GM08714 (cell line): Measurements from ENCODE around the gene PLCXD3.

Source experiments
- H3K4me3 ChIP-seq: fragments of 200-500 bp; sonication (Bioruptor generic); 2 replicates; pipeline ENCODE4 v1.5.1; 2014; ENCODE audit warnings: mild to moderate bottlenecking, low read length, inconsistent platforms
- ZNF274 ChIP-seq: IDR thresholded peaks from 2 replicates; pipeline ENCODE4 v1.6.1; 2012; ENCODE audit warnings: mild to moderate bottlenecking, low read depth, low read length

PLCXD3 gene, protein sequence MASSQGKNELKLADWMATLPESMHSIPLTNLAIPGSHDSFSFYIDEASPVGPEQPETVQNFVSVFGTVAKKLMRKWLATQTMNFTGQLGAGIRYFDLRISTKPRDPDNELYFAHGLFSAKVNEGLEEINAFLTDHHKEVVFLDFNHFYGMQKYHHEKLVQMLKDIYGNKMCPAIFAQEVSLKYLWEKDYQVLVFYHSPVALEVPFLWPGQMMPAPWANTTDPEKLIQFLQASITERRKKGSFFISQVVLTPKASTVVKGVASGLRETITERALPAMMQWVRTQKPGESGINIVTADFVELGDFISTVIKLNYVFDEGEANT

DNA sequence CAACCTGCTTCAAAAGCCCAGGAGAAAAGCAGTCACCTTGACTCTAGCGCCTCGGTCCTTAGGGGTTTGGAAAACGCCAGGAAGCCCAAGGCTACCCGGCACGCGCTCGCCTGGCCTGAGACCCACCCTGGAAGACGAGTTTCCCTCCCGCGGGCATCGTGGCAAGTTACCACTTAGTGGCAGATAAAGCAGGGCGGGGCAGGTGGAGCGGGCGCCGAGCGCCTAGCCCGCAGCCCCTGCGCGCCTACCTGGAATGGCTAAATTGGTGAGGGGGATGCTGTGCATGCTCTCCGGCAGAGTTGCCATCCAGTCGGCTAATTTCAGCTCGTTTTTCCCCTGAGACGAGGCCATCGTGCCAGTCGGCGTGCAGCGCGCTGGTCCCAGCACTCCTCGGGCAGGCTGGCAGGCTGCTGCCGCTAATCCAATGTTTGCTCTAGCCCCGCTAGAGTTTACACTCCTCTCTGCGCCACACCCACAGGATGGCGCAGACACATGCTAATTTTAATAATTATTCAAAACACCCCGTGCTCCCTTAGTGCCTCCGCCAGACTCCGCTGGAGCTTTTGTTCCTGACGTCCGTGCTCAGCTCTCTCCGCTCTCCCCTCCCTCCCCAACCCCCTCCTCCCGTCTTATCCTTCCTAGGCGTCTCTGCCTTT, at the start of gene PLCXD3:
PLCXD3 (minus strand) TSS at position 426 of the 656 bp plus-strand sequence; CDS start at position 351, 75 bp downstream.
- H3K4me3 ChIP-seq = no peak within 1 kb of the TSS
- no peak for TF ChIP-seq ZNF274

DNA sequence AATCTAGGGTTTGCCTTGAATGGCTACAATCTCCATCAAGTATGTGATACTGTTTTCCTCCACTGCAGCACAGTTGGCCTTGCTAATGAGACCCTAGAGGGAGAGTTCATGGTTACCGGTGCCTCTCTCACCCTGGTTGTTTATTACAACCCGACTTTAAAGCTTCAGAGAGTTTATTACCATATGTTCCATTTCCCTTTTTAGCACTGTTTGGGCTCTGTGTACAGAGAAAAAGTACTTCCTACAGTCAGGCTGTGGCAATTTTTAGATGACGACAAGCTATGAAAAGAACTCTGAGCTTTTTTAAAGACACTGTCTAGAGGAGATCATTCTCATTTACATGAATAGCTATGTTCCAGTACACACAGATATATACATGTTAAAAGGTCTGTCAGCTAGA, 48.8 kb upstream of the PLCXD3 start:
- H3K4me3 ChIP-seq = no peak overlapping the region
- TF ChIP-seq ZNF274 = no peak

- no peak for TF ChIP-seq ZNF274
- H3K4me3 ChIP-seq = no peak overlapping the region
Observed at GRCh38 chr5:41558295-41558694, 47.9 kb upstream of the PLCXD3 start.

GRCh38 chr5:41547991-41548390, 37.6 kb upstream of the PLCXD3 start:
- no peak for TF ChIP-seq ZNF274
- H3K4me3 ChIP-seq = no peak overlapping the region

DNA sequence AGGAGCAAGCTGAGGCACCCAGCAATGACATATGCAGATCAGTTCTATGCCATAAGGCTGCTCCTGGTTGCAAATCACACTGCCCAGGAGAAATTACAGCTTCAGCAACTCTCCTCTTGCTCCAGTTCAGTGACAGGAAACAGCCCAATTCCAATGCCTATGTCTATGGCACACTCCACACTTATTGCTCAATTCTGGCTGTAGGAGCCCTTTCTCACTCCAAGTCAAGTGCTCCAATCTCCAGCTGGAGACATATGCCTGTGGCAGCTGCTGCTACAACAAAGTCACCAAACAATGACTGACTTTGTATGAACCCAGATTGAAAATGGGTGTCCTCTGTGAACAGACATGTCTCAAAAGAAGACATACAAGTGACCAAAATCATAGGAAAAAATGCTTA, 31.8 kb upstream of the PLCXD3 start:
- H3K4me3 ChIP-seq = no peak overlapping the region
- no peak for TF ChIP-seq ZNF274

DNA sequence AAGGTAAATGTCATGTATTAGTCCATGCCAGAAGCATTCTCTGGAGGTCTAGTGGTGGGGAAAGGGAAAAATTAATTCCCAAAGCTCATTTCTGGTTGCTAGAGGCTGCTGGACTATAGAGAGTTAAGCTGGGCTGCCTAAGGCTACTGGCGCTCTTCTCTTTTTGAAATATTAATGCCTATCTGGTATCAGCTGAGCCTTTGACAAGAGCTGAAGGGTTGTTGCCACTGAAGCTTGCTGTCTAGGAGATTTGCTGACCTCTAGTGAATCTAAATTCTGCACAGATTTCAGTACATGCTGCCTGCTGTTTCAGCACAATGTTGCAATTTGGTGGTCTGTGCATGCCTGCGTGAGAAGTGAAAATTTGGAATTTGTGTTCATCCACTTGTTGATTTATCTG, 29.1 kb upstream of the PLCXD3 start:
- no peak for TF ChIP-seq ZNF274

GRCh38 chr5:41537581-41537980, 27.2 kb upstream of the PLCXD3 start:
- TF ChIP-seq ZNF274 = no peak
- no peak overlapping the region for H3K4me3 ChIP-seq

More for the DNA sequence above, 29.1 kb upstream of the PLCXD3 start:
- H3K4me3 ChIP-seq = no peak overlapping the region

DNA sequence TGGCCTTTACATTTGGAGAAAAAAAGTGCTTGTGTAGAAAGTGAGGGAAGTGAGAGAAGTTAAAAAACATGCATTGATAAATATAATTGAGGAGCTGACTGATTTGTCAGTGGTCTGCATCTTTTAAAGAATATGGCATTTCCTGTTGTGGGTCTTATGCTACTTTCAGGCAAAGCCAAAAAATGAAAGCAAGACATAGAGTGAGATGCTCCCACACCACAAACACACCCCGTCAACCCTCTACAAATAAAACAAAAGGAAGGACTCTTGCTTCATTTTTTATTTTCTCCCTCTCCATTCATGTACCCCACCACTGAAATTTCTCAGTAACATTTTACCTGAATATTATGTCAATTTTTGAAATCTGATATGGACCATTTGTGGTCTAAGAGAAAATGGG, 22.1 kb upstream of the PLCXD3 start:
- no peak for TF ChIP-seq ZNF274

GRCh38 chr5:41527201-41527779, 16.9 kb upstream of the PLCXD3 start:
- H3K4me3 ChIP-seq = no peak overlapping the region
- TF ChIP-seq ZNF274 = no peak

More for the DNA sequence above, 22.1 kb upstream of the PLCXD3 start:
- H3K4me3 ChIP-seq = no peak overlapping the region

DNA sequence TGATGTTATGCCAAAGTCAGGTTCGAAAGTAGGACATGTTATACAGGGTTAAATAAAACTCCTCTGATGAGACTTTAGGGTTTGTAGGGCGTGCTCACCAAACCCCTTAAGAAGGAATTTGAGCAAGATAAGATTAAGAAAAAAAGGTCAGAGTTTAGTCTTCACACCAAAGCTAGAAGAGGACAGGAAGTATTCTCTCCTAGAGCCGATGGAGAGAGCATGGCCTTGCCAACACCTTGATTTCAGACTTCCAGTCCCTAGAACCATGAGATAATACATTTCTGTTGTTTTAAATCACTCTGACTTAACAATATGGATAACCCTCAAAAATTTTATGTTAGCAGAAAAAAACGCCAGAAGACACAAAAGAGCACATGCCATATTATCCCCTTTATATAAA, 16.3 kb upstream of the PLCXD3 start:
- no peak for TF ChIP-seq ZNF274
- H3K4me3 ChIP-seq = no peak overlapping the region

DNA sequence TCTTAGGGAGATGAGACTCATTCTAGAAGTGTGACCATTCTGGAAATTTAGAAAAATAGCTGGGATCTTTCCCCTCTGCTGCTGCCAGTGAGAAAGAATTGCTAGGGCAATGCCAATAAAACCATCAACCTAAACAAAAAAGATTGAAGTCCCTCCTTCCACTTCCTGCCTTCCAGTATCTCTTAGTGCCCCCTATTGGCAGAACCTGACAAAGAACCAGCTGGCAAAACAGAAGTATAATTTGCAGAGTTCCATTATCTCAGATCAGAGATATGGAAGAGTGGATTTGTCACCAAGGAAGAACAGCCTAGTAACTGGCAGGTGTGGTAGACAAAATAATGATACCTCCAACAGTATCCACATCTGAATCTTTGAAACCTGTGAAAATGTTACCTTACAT, 13.8 kb upstream of the PLCXD3 start:
- no peak overlapping the region for H3K4me3 ChIP-seq
- no peak for TF ChIP-seq ZNF274

- H3K4me3 ChIP-seq = no peak overlapping the region
- no peak for TF ChIP-seq ZNF274
Observed at GRCh38 chr5:41522193-41522786, 11.9 kb upstream of the PLCXD3 start.

- no peak for TF ChIP-seq ZNF274
- H3K4me3 ChIP-seq = no peak overlapping the region
Observed at GRCh38 chr5:41519801-41520200, 9.4 kb upstream of the PLCXD3 start.

DNA sequence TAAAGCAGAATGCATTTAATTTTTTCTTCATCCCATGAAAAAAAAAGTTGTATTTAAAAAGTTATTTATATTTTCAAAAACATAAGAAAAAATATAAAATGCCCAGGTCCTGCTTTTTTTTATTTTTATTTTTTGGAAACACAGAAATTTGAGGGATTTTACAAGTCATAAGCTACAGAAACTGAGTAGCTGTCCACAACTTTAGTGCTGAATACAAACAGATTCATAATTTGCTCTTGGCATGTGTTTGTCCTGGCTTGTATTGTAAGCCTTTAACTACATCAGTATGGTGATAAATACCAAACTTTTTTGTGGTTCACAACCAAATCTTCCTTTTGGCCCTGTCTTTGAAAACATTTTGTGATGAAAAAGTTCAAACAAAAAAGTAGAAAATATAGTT, 7.5 kb upstream of the PLCXD3 start:
- H3K4me3 ChIP-seq = no peak overlapping the region

DNA sequence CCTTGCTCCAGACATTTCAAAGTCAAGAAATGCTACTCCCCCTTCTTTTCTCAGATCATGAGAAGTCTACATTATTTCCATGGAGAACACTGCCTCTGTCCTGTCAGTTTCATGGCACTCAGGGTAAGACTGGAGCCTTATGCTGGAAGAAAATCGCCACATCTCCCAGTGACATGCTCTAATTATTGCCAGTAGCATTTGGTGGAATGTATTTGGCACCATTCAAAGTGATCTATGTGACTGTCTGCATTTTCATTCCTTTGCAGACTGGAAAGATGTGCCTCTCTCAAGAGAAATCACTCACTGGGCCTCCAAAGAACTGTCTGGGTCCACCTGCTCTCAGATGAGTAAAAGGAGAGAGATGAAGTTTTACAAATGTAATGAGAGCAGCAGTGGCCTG, 840 bp upstream of the PLCXD3 start:
- no peak overlapping the region for H3K4me3 ChIP-seq

More for the DNA sequence above, 7.5 kb upstream of the PLCXD3 start:
- TF ChIP-seq ZNF274 = no peak

More for the DNA sequence above, 840 bp upstream of the PLCXD3 start:
- no peak for TF ChIP-seq ZNF274
